ENCODE measurements around the gene TAC3. TPM values are rescaled to one million over a fixed set of nuclear protein-coding genes. Genes with fewer than 3 reads are reported as not detected.

TAC3 gene
- polyA plus RNA-seq, 4 donors: 3.4 to 8.9 (median 5.6) TPM

- no peak overlapping the region for H3K27ac ChIP-seq (ENCODE audit: low read depth in 1 of 3, low read length in 2 of 3)
- no peak for DNase-seq
- no peak for FAIRE-seq
- H3K27me3 ChIP-seq (ENCODE audit: control insufficient read depth in 3 of 3, insufficient read depth in 3 of 3, low read length in 3 of 3): no peaks in the 10 kb centered on the region
- WGBS, 3 donors: 90 to 94% (median 92%) methylated on average over 3 of the region's 3 CpGs
- no peak overlapping the region for H3K4me3 ChIP-seq (ENCODE audit: low read depth in 1 of 3, low read length in 3 of 3)
- no peaks in the 10 kb centered on the region for H3K9me3 ChIP-seq (ENCODE audit: control insufficient read depth in 2 of 2, insufficient read depth in 1 of 2, low read depth in 1 of 2, low read length in 1 of 2)
- peaks cover 3 to 27% (median 3%) of the 10 kb centered on the region in 3 donors for H3K4me1 ChIP-seq (ENCODE audit: control insufficient read depth in 3 of 3, insufficient read depth in 2 of 3, low read depth in 1 of 3, low read length in 2 of 3)
- H3K36me3 ChIP-seq (ENCODE audit: control insufficient read depth in 3 of 3, insufficient read depth in 2 of 3, low read depth in 1 of 3, low read length in 3 of 3): peaks cover 0 to 64% (median 10%) of the 10 kb centered on the region in 3 donors
These were observed 28.6 kb upstream of the TAC3 start for GRCh38 chr12:57044889-57045288.

DNA sequence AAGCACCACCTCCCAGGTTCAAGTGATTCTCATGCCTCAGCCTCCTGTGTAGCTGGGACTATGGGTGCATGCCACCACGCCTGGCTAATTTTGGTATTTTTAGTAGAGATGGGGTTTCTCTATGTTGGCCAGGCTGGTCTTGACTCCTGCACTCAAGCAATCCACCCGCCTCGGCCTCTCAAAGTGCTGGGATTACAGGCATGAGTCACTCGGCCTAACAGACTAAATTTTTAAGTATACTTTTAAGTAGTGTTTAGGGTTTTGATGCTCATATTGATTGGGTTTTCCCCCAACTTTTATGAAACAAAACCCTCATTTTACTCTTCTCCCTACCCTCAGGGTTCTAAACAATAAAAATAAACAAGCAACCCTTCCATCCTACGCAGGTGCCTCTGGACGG is 28.1 kb upstream of the TAC3 start:
- no peaks in the 10 kb centered on the region for H3K27me3 ChIP-seq (ENCODE audit: control insufficient read depth in 3 of 3, insufficient read depth in 3 of 3, low read length in 3 of 3)
- H3K4me3 ChIP-seq (ENCODE audit: low read depth in 1 of 3, low read length in 3 of 3): no peak overlapping the region
- H3K27ac ChIP-seq (ENCODE audit: low read depth in 1 of 3, low read length in 2 of 3): no peak overlapping the region
- WGBS, 3 donors: 86 to 92% (median 88%) methylated on average over 6 of the region's 6 CpGs
- no peak for DNase-seq
- H3K36me3 ChIP-seq (ENCODE audit: control insufficient read depth in 3 of 3, insufficient read depth in 2 of 3, low read depth in 1 of 3, low read length in 3 of 3): peaks cover 0 to 67% (median 14%) of the 10 kb centered on the region in 3 donors
- H3K4me1 ChIP-seq (ENCODE audit: control insufficient read depth in 3 of 3, insufficient read depth in 2 of 3, low read depth in 1 of 3, low read length in 2 of 3): peaks cover 3 to 27% (median 3%) of the 10 kb centered on the region in 3 donors
- no peak for FAIRE-seq
- no peaks in the 10 kb centered on the region for H3K9me3 ChIP-seq (ENCODE audit: control insufficient read depth in 2 of 2, insufficient read depth in 1 of 2, low read depth in 1 of 2, low read length in 1 of 2)

GRCh38 chr12:57042695-57043094 is 26.4 kb upstream of the TAC3 start:
- Histone ChIP-seq H3K4me3 (ENCODE audit: low read depth in 1 of 3, low read length in 3 of 3) (no peak overlapping the region), H3K27ac (ENCODE audit: low read depth in 1 of 3, low read length in 2 of 3) (no peak overlapping the region), H3K4me1 (ENCODE audit: control insufficient read depth in 3 of 3, insufficient read depth in 2 of 3, low read depth in 1 of 3, low read length in 2 of 3) (peaks cover 1 to 21% (median 3%) of the 10 kb centered on the region in 3 donors), H3K27me3 (ENCODE audit: control insufficient read depth in 3 of 3, insufficient read depth in 3 of 3, low read length in 3 of 3) (no peaks in the 10 kb centered on the region), H3K9me3 (ENCODE audit: control insufficient read depth in 2 of 2, insufficient read depth in 1 of 2, low read depth in 1 of 2, low read length in 1 of 2) (no peaks in the 10 kb centered on the region), H3K36me3 (ENCODE audit: control insufficient read depth in 3 of 3, insufficient read depth in 2 of 3, low read depth in 1 of 3, low read length in 3 of 3) (peaks cover 0 to 76% (median 25%) of the 10 kb centered on the region in 3 donors)
- DNase-seq (no peak), FAIRE-seq (no peak)
- WGBS, 3 donors: 94 to 100% (median 96%) methylated on average over 2 of the region's 2 CpGs

DNA sequence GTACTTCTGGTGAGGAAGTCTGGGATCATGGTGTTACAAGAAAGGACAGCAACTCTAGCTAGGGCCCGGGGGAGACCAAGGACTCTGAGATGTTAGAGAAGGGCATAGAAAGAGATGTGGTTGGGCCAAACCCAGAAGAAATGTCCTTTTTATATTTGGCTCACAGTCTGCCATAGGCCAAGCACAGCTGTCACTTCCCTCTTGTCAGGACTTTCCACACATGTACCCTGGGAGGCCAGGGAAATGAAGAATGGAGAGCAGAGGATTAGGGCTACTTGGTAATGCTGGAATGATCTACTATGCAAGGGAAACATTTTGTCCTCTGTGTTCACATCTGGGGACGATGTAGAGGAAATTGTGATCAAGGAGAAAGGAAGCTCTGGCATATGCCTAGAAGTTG is 24.4 kb upstream of the TAC3 start:
- no peak for FAIRE-seq
- DNase-seq: no peak
- Histone ChIP-seq H3K36me3 (ENCODE audit: control insufficient read depth in 3 of 3, insufficient read depth in 2 of 3, low read depth in 1 of 3, low read length in 3 of 3) (peaks cover 0 to 78% (median 40%) of the 10 kb centered on the region in 3 donors), H3K27me3 (ENCODE audit: control insufficient read depth in 3 of 3, insufficient read depth in 3 of 3, low read length in 3 of 3) (no peaks in the 10 kb centered on the region), H3K4me3 (ENCODE audit: low read depth in 1 of 3, low read length in 3 of 3) (no peak overlapping the region), H3K9me3 (ENCODE audit: control insufficient read depth in 2 of 2, insufficient read depth in 1 of 2, low read depth in 1 of 2, low read length in 1 of 2) (no peaks in the 10 kb centered on the region), H3K4me1 (ENCODE audit: control insufficient read depth in 3 of 3, insufficient read depth in 2 of 3, low read depth in 1 of 3, low read length in 2 of 3) (peaks cover 0 to 3% (median 3%) of the 10 kb centered on the region in 3 donors), H3K27ac (ENCODE audit: low read depth in 1 of 3, low read length in 2 of 3) (no peak overlapping the region)
- 65 to 82% (median 65%) methylated on average over 2 of the region's 2 CpGs for WGBS, 3 donors

GRCh38 chr12:57040211-57040610 is 23.9 kb upstream of the TAC3 start:
- Histone ChIP-seq H3K9me3 (ENCODE audit: control insufficient read depth in 2 of 2, insufficient read depth in 1 of 2, low read depth in 1 of 2, low read length in 1 of 2) (no peaks in the 10 kb centered on the region), H3K4me3 (ENCODE audit: low read depth in 1 of 3, low read length in 3 of 3) (no peak overlapping the region), H3K27me3 (ENCODE audit: control insufficient read depth in 3 of 3, insufficient read depth in 3 of 3, low read length in 3 of 3) (no peaks in the 10 kb centered on the region), H3K4me1 (ENCODE audit: control insufficient read depth in 3 of 3, insufficient read depth in 2 of 3, low read depth in 1 of 3, low read length in 2 of 3) (no peaks in the 10 kb centered on the region), H3K36me3 (ENCODE audit: control insufficient read depth in 3 of 3, insufficient read depth in 2 of 3, low read depth in 1 of 3, low read length in 3 of 3) (peaks cover 0 to 80% (median 41%) of the 10 kb centered on the region in 3 donors), H3K27ac (ENCODE audit: low read depth in 1 of 3, low read length in 2 of 3) (no peak overlapping the region)
- DNase-seq: no peak
- 89 to 95% (median 89%) methylated on average over 4 of the region's 4 CpGs for WGBS, 3 donors
- FAIRE-seq: no peak

DNA sequence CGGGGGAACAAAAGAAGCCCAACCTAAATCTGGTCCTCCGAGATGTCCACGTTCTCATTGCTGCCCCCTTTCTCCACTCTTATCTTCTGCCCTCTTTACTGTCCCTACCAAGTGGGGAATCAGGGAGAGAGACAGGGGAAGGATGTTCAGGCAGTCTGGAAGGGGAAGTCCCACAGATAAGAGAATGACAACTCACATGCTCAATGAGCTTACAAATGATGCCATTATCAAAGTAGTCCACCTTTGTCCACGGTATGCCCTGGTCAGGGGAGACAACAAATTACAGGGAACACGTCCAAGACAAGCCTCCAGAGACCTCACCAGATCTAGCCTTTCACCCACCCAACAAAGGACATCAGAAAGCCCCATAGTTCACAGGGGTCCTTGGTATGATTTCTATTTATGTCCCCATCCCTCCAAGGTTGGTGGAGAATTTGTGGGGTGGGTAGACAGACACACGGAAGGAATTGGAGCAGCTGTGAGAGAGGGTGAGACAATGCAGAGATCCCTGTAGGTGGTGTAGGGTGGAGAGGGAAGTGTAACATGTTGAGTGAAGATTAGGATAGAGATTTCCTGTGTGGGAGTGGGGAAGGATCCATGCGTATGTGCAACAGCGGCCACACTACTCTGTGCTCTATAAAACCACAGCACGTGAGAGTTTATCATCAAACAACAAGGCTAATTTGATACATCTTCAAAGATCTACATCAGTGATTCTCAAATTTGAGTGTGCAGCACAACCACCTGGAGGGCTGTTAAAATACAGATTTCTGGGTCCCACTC is 22.9 kb upstream of the TAC3 start:
- no peak for FAIRE-seq
- H3K36me3 ChIP-seq (ENCODE audit: control insufficient read depth in 3 of 3, insufficient read depth in 2 of 3, low read depth in 1 of 3, low read length in 3 of 3): peaks cover 0 to 82% (median 41%) of the 10 kb centered on the region in 3 donors

DNA sequence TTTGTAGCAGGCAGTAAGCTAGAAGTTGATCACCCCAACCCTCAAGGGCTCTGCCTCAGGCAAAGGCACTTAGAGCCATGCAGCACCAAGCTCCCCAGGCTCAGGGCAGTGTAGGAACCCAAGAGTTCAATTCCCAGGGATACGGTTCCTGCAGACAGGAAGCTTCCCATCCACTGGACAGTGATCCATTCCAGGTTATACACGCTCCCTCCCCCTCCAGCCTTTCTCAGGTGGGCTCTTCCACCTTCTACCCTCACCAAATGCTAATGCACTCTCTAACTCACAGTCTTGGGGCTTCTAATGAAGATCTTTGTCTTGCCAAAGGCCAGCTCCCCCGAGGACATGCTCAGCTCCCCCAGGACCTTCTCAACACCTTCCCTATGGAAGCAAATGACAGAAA is 20.9 kb upstream of the TAC3 start:
- FAIRE-seq (no peak), DNase-seq (no peak)
- Histone ChIP-seq H3K27ac (ENCODE audit: low read depth in 1 of 3, low read length in 2 of 3) (no peak overlapping the region), H3K4me3 (ENCODE audit: low read depth in 1 of 3, low read length in 3 of 3) (no peak overlapping the region), H3K4me1 (ENCODE audit: control insufficient read depth in 3 of 3, insufficient read depth in 2 of 3, low read depth in 1 of 3, low read length in 2 of 3) (no peaks in the 10 kb centered on the region), H3K36me3 (ENCODE audit: control insufficient read depth in 3 of 3, insufficient read depth in 2 of 3, low read depth in 1 of 3, low read length in 3 of 3) (peaks cover 0 to 77% (median 34%) of the 10 kb centered on the region in 3 donors), H3K9me3 (ENCODE audit: control insufficient read depth in 2 of 2, insufficient read depth in 1 of 2, low read depth in 1 of 2, low read length in 1 of 2) (no peaks in the 10 kb centered on the region), H3K27me3 (ENCODE audit: control insufficient read depth in 3 of 3, insufficient read depth in 3 of 3, low read length in 3 of 3) (no peaks in the 10 kb centered on the region)
- WGBS, 3 donors: 77 to 84% (median 77%) methylated on average over 3 of the region's 3 CpGs

More for the DNA sequence above, 22.9 kb upstream of the TAC3 start:
- Histone ChIP-seq H3K4me1 (ENCODE audit: control insufficient read depth in 3 of 3, insufficient read depth in 2 of 3, low read depth in 1 of 3, low read length in 2 of 3) (no peaks in the 10 kb centered on the region), H3K4me3 (ENCODE audit: low read depth in 1 of 3, low read length in 3 of 3) (no peak overlapping the region), H3K9me3 (ENCODE audit: control insufficient read depth in 2 of 2, insufficient read depth in 1 of 2, low read depth in 1 of 2, low read length in 1 of 2) (no peaks in the 10 kb centered on the region), H3K27me3 (ENCODE audit: control insufficient read depth in 3 of 3, insufficient read depth in 3 of 3, low read length in 3 of 3) (no peaks in the 10 kb centered on the region), H3K27ac (ENCODE audit: low read depth in 1 of 3, low read length in 2 of 3) (no peak overlapping the region)
- 72 to 85% (median 81%) methylated on average over 9 of the region's 9 CpGs for WGBS, 3 donors
- no peak for DNase-seq

GRCh38 chr12:57033431-57033830 is 17.1 kb upstream of the TAC3 start:
- no peak for FAIRE-seq
- WGBS, 3 donors: 91 to 94% (median 92%) methylated on average over 3 of the region's 3 CpGs

More at GRCh38 chr12:57033431-57033830, 17.1 kb upstream of the TAC3 start:
- Histone ChIP-seq H3K4me1 (ENCODE audit: control insufficient read depth in 3 of 3, insufficient read depth in 2 of 3, low read depth in 1 of 3, low read length in 2 of 3) (no peaks in the 10 kb centered on the region), H3K4me3 (ENCODE audit: low read depth in 1 of 3, low read length in 3 of 3) (no peak overlapping the region), H3K27ac (ENCODE audit: low read depth in 1 of 3, low read length in 2 of 3) (no peak overlapping the region), H3K9me3 (ENCODE audit: control insufficient read depth in 2 of 2, insufficient read depth in 1 of 2, low read depth in 1 of 2, low read length in 1 of 2) (no peaks in the 10 kb centered on the region), H3K36me3 (ENCODE audit: control insufficient read depth in 3 of 3, insufficient read depth in 2 of 3, low read depth in 1 of 3, low read length in 3 of 3) (peaks cover 4 to 88% (median 43%) of the 10 kb centered on the region in 3 donors), H3K27me3 (ENCODE audit: control insufficient read depth in 3 of 3, insufficient read depth in 3 of 3, low read length in 3 of 3) (no peaks in the 10 kb centered on the region)
- DNase-seq: no peak
